Stimulated activated CD8-positive, alpha-beta memory T cell treated with anti-CD3 and anti-CD28 coated beads, Interleukin-12 subunit alpha, Interleukin-12 subunit beta, amount 100 ng/mL, for 24 hours (primary cell): ENCODE results near the gene FAM216B.

Experiments used
- DNase-seq: peaks from one replicate; pipeline ENCODE4 v3.0.0-alpha.2; 2020; ENCODE audit errors: extremely low read depth

Gene FAM216B

DNA sequence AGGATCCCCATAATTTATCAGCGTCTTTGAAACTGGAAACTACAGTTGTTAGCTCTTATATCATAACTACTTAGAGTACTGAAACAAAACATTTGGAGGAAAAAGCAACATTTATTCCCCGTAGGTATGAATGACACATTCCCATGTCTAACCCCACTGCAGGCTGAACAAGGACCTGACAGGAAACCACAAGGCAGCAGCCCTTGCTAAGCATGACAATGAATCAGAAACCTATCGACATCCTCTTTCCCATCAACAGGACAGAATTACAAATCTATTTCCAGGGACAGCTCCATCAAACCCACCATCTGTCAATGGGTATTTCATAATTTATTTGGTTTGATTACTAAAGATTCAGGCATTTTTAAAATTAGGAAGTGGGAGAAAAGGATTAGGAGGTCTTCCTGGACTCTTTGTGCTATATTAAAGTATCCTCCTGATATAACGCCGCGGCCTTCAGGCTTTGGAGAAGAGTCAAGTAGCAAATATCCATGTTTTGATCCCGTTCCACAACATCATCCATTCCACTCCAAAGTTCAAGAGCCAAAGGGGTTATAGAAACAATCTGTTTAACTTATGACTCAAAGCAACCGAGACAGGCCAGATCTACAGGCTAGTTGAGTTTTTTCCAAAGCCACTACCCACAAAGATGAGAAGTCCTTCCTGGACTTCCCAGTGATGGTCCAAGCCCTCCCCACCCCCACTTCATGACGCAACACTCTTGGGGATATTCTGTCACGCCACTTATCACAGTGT, 51.1 kb downstream of the FAM216B start:
- no peak for DNase-seq

DNA sequence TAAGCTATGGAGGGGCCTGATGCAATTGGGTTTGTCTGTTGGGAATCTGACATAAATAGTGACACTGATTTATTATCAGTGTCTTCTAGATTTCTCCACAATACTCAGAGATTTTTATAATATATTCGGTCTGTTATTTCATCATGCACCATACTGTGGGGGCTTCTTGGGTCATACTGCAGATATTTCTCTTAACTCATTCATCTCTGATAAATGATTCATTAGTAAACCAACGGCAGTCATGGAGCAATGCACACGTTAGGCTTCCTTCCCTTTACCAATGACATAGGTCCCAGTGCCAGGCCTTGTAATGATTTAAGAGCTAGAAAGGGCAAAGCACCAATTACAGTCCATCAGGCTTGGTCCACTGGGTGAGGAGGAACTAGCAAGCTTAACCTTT, 53.6 kb downstream of the FAM216B start:
- no peak for DNase-seq

- DNase-seq, result no peak
Measured at GRCh38 chr13:42836930-42837690, 55.7 kb downstream of the FAM216B start.
